ENCODE results near the gene SSTR3. TPM values are rescaled to one million over a fixed set of nuclear protein-coding genes. Genes with fewer than 3 reads are reported as not detected.
A peak's percentile ranks its signal among the peaks of the same experiment; 100 is the strongest.

SSTR3 gene
- 10 to 100 TPM; 14.8 to 15.6 TPM for total RNA-seq

GRCh38 chr22:37212174-37212906 is at the start of gene SSTR3:
Gene SSTR3, minus strand, starts transcription at chr22:37212477. Its CDS starts 4,674 bp downstream, at chr22:37207803.
- CTCF ChIA-PET = no interaction called here
- Mint-ChIP-seq H3K4me1 (peaks cover 52% of the 10 kb centered on the region), H3K27ac (peak within 1 kb of the TSS; percentile 13), H3K4me3 (no peak within 1 kb of the TSS), H3K9me3 (ENCODE audit: low read depth) (no peaks in the 10 kb centered on the region), H3K36me3 (ENCODE audit: low read depth) (peaks cover 19% of the 10 kb centered on the region), H3K27me3 (no peaks in the 10 kb centered on the region)
- ATAC-seq = peak; percentile 28
- peak; percentile 21 for DNase-seq
- POLR2A ChIA-PET = no interaction called here
- intact Hi-C loops (cut with DNase I, micrococcal nuclease) = no loop called here

- Mint-ChIP-seq H3K4me3 (no peak overlapping the region), H3K27me3 (no peaks in the 10 kb centered on the region), H3K4me1 (peaks cover 29% of the 10 kb centered on the region), H3K27ac (peak overlapping the region; percentile 15), H3K9me3 (ENCODE audit: low read depth) (peaks cover 6% of the 10 kb centered on the region), H3K36me3 (ENCODE audit: low read depth) (peaks cover 4% of the 10 kb centered on the region)
- ATAC-seq = peak; percentile 75
- POLR2A ChIA-PET = interaction anchor here (1.0 kb wide), 1 partner anchor 44 kb away, joined by 5 read pairs; no protein-coding TSS in a partner anchor
- intact Hi-C loops (cut with DNase I, micrococcal nuclease) = loop anchor here (1.0 to 5.0 kb wide), 5 partner anchors 95 to 275 kb away; no protein-coding TSS in a partner anchor
- CTCF ChIA-PET = interaction anchor here (0.6 to 5.9 kb wide), 33 partner anchors 10 to 478 kb away, joined by 3 to 187 read pairs (median 4); partner anchors contain the start of genes CYTH4, IL2RB and RAC2
- peak; percentile 80 for DNase-seq
These were observed 48.6 kb upstream of the SSTR3 start for GRCh38 chr22:37260901-37261336.

GRCh38 chr22:37260155-37260795 is 48.0 kb upstream of the SSTR3 start:
- ATAC-seq (peak; percentile 24), DNase-seq (no peak)
- H3K36me3 Mint-ChIP-seq (ENCODE audit: low read depth) = peaks cover 4% of the 10 kb centered on the region
- ChIA-PET CTCF (interaction anchor here (0.6 to 5.9 kb wide), 40 partner anchors 7 to 478 kb away, joined by 3 to 187 read pairs (median 4); partner anchors contain the start of genes CYTH4, IL2RB and RAC2), POLR2A (interaction anchor here (1.0 kb wide), 1 partner anchor 45 kb away, joined by 5 read pairs; no protein-coding TSS in a partner anchor)
- no peaks in the 10 kb centered on the region for H3K27me3 Mint-ChIP-seq
- peaks cover 6% of the 10 kb centered on the region for H3K9me3 Mint-ChIP-seq (ENCODE audit: low read depth)
- peak overlapping the region; percentile 7 for H3K27ac Mint-ChIP-seq
- peaks cover 35% of the 10 kb centered on the region for H3K4me1 Mint-ChIP-seq
- intact Hi-C loops (cut with DNase I, micrococcal nuclease) = loop anchor here in 1 of 2 experiments (5.0 kb wide), 2 partner anchors 183 to 273 kb away; no protein-coding TSS in a partner anchor
- H3K4me3 Mint-ChIP-seq = no peak overlapping the region

DNA sequence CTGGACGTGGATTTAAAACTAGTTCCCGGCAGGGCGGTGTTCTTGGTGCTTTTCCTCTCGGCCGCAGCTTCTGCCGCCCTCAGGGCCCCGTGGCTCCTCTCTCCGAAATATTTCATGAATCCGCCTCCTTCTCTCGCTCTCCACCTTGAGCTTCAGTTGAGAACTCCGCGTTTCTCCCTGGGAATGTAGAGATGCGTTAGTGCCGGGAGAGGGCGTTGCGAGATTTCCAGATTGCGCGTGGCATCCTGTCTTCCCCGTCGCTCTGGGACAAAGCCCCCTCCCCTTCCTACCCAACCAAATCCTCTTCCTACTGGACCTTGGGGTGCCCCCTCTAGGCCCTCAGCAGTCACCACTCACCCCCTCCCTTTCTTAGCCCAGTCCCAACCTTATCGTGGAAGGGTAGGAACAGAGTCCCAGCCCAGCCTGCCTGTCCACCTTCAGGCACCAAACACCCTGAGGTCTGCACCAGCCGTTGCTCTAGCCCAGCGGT is 47.3 kb upstream of the SSTR3 start:
- POLR2A ChIA-PET = interaction anchor here (0.8 kb wide), 1 partner anchor 17 kb away, joined by 3 read pairs; no protein-coding TSS in a partner anchor
- intact Hi-C loops (cut with DNase I, micrococcal nuclease) = loop anchor here (1.0 to 5.0 kb wide), 3 partner anchors 13 to 272 kb away; no protein-coding TSS in a partner anchor
- H3K4me3 Mint-ChIP-seq = peak overlapping the region; percentile 44

DNA sequence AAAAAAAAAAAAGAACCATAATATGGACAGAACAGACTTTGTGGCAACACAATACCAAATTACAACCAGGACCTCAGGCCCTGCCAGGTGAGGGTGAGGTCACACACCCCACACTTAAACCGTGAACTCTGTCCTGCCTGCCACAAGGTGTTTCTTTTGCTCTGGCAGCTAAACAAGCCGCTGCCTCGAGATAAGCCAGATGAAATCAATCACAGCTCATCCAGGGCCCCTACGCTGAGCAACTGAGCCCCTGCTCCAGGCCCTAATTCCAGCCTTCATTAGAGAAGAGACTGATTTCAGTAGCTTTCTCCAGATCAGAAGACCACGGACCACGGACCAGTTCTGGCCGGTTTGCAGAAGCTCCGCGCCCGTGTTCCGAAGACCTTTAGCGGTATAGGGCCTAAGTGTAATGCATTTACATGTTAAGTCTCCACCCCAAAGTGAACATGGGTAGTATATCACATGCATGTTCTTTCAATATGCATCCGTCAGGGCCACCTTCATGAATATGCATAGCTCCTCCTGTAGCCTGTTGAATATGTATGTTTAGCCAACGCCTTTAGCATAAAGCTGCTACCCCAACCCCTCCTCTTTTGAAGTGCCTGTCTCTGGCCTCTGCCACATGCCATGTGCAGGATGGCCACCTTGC is 46.6 kb upstream of the SSTR3 start:
- peaks cover 44% of the 10 kb centered on the region for H3K4me1 Mint-ChIP-seq
- CTCF ChIA-PET = interaction anchor here (0.5 to 5.9 kb wide), 21 partner anchors 9 to 421 kb away, joined by 3 to 187 read pairs (median 5); partner anchors contain the start of genes CYTH4 and RAC2
- no peak overlapping the region for H3K4me3 Mint-ChIP-seq
- no peaks in the 10 kb centered on the region for H3K9me3 Mint-ChIP-seq (ENCODE audit: low read depth)
- no peak overlapping the region for H3K27ac Mint-ChIP-seq
- POLR2A ChIA-PET = interaction anchor here (0.8 kb wide), 1 partner anchor 17 kb away, joined by 3 read pairs; no protein-coding TSS in a partner anchor
- intact Hi-C loops (cut with DNase I, micrococcal nuclease) = loop anchor here in 1 of 2 experiments (1.0 kb wide), 1 partner anchor 13 kb away; no protein-coding TSS in a partner anchor
- H3K36me3 Mint-ChIP-seq (ENCODE audit: low read depth) = no peaks in the 10 kb centered on the region
- ATAC-seq = peak; percentile 17
- DNase-seq = no peak
- no peaks in the 10 kb centered on the region for H3K27me3 Mint-ChIP-seq

More for the DNA sequence above, 47.3 kb upstream of the SSTR3 start:
- Mint-ChIP-seq H3K27me3 (no peaks in the 10 kb centered on the region), H3K36me3 (ENCODE audit: low read depth) (peaks cover 3% of the 10 kb centered on the region), H3K4me1 (peaks cover 41% of the 10 kb centered on the region), H3K9me3 (ENCODE audit: low read depth) (peaks cover 6% of the 10 kb centered on the region), H3K27ac (no peak overlapping the region)
- DNase-seq (peak; percentile 55), ATAC-seq (peak; percentile 37)
- CTCF ChIA-PET = interaction anchor here (0.5 to 5.9 kb wide), 30 partner anchors 8 to 420 kb away, joined by 3 to 187 read pairs (median 4); partner anchors contain the start of genes CYTH4, IL2RB and RAC2

DNA sequence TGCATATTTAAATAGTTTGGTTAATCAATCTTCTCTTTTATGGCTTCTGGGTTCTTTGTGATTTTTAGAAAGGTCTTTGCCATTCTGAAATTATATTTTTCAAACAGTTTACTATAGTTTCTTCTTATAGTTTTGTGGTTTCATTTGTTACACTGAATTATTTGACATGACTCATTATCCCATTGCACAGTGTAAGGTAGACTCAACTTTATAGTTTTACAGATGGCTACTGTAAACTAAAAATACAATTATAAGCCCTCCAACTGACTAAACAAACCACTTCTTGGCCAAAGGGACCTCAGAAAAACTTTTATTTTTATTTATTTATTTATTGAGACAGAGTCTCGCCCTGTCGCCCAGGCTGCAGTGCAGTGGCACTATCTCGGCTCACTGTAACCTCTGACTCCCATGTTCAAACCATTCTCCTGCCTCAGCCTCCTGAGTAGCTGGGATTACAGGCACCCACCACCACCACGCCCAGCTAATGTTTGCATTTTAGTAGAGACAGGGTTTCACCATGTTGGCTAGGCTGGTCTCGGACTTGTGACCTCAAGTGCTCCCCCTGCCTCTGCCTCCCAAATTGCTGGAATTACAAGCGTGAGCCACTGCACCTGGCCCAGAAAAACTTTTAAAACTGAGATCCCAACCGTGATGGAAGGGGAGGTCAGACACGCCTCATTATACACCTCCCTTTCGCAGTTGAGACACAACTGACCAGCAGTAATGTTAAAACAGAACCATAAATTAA is 45.9 kb upstream of the SSTR3 start:
- no peak overlapping the region for H3K4me3 Mint-ChIP-seq
- no peaks in the 10 kb centered on the region for H3K36me3 Mint-ChIP-seq (ENCODE audit: low read depth)
- H3K9me3 Mint-ChIP-seq (ENCODE audit: low read depth) = no peaks in the 10 kb centered on the region
- DNase-seq = no peak
- no peak overlapping the region for H3K27ac Mint-ChIP-seq
- CTCF ChIA-PET = interaction anchor here (1.2 to 5.9 kb wide), 5 partner anchors 10 to 200 kb away, joined by 4 to 187 read pairs (median 8); partner anchors contain the start of gene RAC2
- intact Hi-C loops (cut with DNase I, micrococcal nuclease) = no loop called here
- no peaks in the 10 kb centered on the region for H3K27me3 Mint-ChIP-seq
- POLR2A ChIA-PET = no interaction called here
- no peak for ATAC-seq
- H3K4me1 Mint-ChIP-seq = peaks cover 44% of the 10 kb centered on the region

DNA sequence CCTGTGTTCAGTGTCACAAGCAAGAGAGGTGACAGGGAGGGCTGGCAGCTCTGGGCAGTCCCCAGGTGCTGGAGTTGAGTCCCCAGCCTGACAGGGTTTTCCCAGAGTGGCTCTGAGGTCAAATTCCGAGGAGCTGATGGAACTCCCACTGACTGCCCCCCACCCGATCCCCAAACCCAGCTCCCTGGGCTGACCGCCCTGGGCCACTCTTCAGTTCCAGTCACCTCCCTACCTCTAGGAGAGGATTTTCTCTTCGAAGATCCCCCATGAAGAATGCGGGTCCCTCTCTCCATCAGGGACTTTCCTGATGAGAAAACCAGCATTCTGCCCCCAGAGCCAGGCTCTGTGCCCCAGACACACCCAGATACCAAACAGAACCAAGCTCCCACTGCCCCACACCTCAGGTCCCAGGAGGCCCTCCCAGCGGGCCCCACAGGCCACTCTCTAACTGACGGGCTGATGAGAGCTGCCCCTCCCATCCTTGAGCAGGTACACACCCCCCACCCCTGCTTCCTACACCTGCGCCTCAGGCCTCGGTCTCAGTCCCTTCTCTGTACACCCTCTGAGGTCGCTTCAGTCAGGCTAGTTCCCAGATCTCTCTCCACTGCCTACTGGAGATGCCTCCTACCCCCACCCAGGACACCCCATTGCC is 43.9 kb upstream of the SSTR3 start:
- Mint-ChIP-seq H3K27me3 (no peaks in the 10 kb centered on the region), H3K4me3 (no peak overlapping the region), H3K36me3 (ENCODE audit: low read depth) (no peaks in the 10 kb centered on the region), H3K9me3 (ENCODE audit: low read depth) (no peaks in the 10 kb centered on the region), H3K27ac (peak overlapping the region; percentile 10), H3K4me1 (peaks cover 46% of the 10 kb centered on the region)
- no peak for DNase-seq
- POLR2A ChIA-PET = no interaction called here
- intact Hi-C loops (cut with DNase I, micrococcal nuclease) = no loop called here
- CTCF ChIA-PET = interaction anchor here (1.1 to 1.4 kb wide), 2 partner anchors 9 to 13 kb away, joined by 3 to 4 read pairs; no protein-coding TSS in a partner anchor
- no peak for ATAC-seq

- intact Hi-C loops (cut with DNase I, micrococcal nuclease) = no loop called here
- CTCF ChIA-PET = interaction anchor here (1.4 kb wide), 1 partner anchor 9 kb away, joined by 3 read pairs; no protein-coding TSS in a partner anchor
- DNase-seq (no peak), ATAC-seq (no peak)
- Mint-ChIP-seq H3K4me3 (no peak overlapping the region), H3K4me1 (peaks cover 40% of the 10 kb centered on the region), H3K9me3 (ENCODE audit: low read depth) (no peaks in the 10 kb centered on the region), H3K36me3 (ENCODE audit: low read depth) (no peaks in the 10 kb centered on the region), H3K27ac (no peak overlapping the region), H3K27me3 (no peaks in the 10 kb centered on the region)
- POLR2A ChIA-PET = no interaction called here
These were observed 43.3 kb upstream of the SSTR3 start for GRCh38 chr22:37255558-37256006.

- intact Hi-C loops (cut with DNase I, micrococcal nuclease) = no loop called here
- no peak overlapping the region for H3K27ac Mint-ChIP-seq
- CTCF ChIA-PET = interaction anchor here (0.6 to 3.4 kb wide), 3 partner anchors 10 to 51 kb away, joined by 3 to 17 read pairs (median 4); partner anchors contain the start of gene RAC2
- no peaks in the 10 kb centered on the region for H3K36me3 Mint-ChIP-seq (ENCODE audit: low read depth)
- no peaks in the 10 kb centered on the region for H3K9me3 Mint-ChIP-seq (ENCODE audit: low read depth)
- POLR2A ChIA-PET = interaction anchor here (0.6 kb wide), 1 partner anchor 10 kb away, joined by 3 read pairs; no protein-coding TSS in a partner anchor
- H3K4me3 Mint-ChIP-seq = no peak overlapping the region
- no peaks in the 10 kb centered on the region for H3K27me3 Mint-ChIP-seq
- ATAC-seq (peak; percentile 61), DNase-seq (no peak)
- H3K4me1 Mint-ChIP-seq = peaks cover 34% of the 10 kb centered on the region
These were observed 42.6 kb upstream of the SSTR3 start for GRCh38 chr22:37254867-37255233.

Data from activated CD4-positive, alpha-beta T cell treated with anti-CD3 and anti-CD28 coated beads for 36 hours (primary cell).